K562 (cell line): ENCODE data around the gene ACYP2. TPM values are rescaled to one million over a fixed set of nuclear protein-coding genes. Genes with fewer than 3 reads are reported as not detected.

ENCODE experiments used
- ATAC-seq: fragments of 200-7000 bp; cut with Tn5 transposase; 3 replicates; pipeline ENCODE4 v1.9.1; 2020; ENCODE audit warnings: moderate library complexity
- BruUV-seq: library from RNA; stranded (reverse); fragments of 400-500 nt; replicated peaks from 2 replicates; lab custom pipeline; 2021; lab: Mats Ljungman, UMichigan
- CTCF ChIA-PET: fragments of 300-600 bp; formaldehyde crosslinking; extraction: SDS; loops from one replicate; lab custom pipeline; 2021; ENCODE audit warnings: low intra/inter-chr PET ratio; lab: Yijun Ruan, JAX
- POLR2A ChIA-PET: fragments of 300-600, 350-650 bp; sonication (Branson Sonifier 250); formaldehyde crosslinking; extraction: SDS; loops from one replicate; lab custom pipeline; 2021; ENCODE audit warnings: antibody characterized with exemption, inconsistent platforms; lab: Yijun Ruan, JAX
- DNase-seq, 4 experiments: peaks; one replicate each; pipeline versions ENCODE4 v3.0.0 to v3.0.0-alpha.2; 2011 to 2018; ENCODE audit warnings: low spot score in 3 of 4, mixed read lengths in 3 of 4; ENCODE audit errors: extremely low read depth in 1 of 4
- FAIRE-seq: peaks from 2 replicates; lab custom pipeline; 2011; peaks lifted over from hg19 to GRCh38; lab: Jason Lieb, UNC
- H2AFZ ChIP-seq: 2 replicates; pipeline ENCODE4 v1.6.0; 2011; ENCODE audit warnings: low read depth, low read length, control low read depth, inconsistent platforms
- H3K27ac ChIP-seq: fragments of 200-600 bp; 3 replicates; pipeline ENCODE4 v1.8.0; 2011; ENCODE audit warnings: low read depth, mild to moderate bottlenecking, control low read depth, inconsistent platforms, low read length, moderate library complexity, mixed read lengths; ENCODE audit errors: extremely low read depth
- H3K27me3 ChIP-seq, 2 experiments: fragments of 300-600 bp in 1 of 2; 2 replicates in 1 of 2; 3 replicates in 1 of 2; pipeline versions ENCODE4 v1.6.0 to v1.8.0; 2011; ENCODE audit warnings: inconsistent platforms in 2 of 2, low read length in 2 of 2, mild to moderate bottlenecking in 1 of 2, mixed read lengths in 1 of 2, moderate library complexity in 1 of 2; ENCODE audit not compliant: control insufficient read depth in 2 of 2, insufficient read depth in 2 of 2
- H3K36me3 ChIP-seq: fragments of 300-600 bp; 3 replicates; pipeline ENCODE4 v1.8.0; 2011; ENCODE audit warnings: mild to moderate bottlenecking, low read length, inconsistent platforms; ENCODE audit not compliant: control insufficient read depth, insufficient read depth
- H3K4me1 ChIP-seq, 2 experiments: fragments of 200-600 bp in 1 of 2; replicated peaks in 1 of 2; 2 replicates in 1 of 2; 3 replicates in 1 of 2; pipeline versions ENCODE4 v1.5.1 to v1.8.0; 2011; ENCODE audit warnings: inconsistent platforms in 2 of 2, low read length in 2 of 2, mild to moderate bottlenecking in 1 of 2, mixed read lengths in 1 of 2, moderate library complexity in 1 of 2; ENCODE audit not compliant: control insufficient read depth in 2 of 2, insufficient read depth in 2 of 2
- H3K4me2 ChIP-seq: 2 replicates; pipeline ENCODE4 v1.6.1; 2011; ENCODE audit warnings: low read length, control low read depth, inconsistent platforms, mixed read lengths; ENCODE audit not compliant: insufficient read depth
- H3K4me3 ChIP-seq: fragments of 200-600 bp; sonication (generic), shearing (Covaris generic); 2 replicates; pipeline ENCODE4 v1.5.1; 2016; ENCODE audit warnings: control low read depth, inconsistent platforms
- H3K79me2 ChIP-seq: fragments of 200-600 bp; 3 replicates; pipeline ENCODE4 v1.8.0; 2011; ENCODE audit warnings: low read length, inconsistent platforms; ENCODE audit not compliant: control insufficient read depth, insufficient read depth
- H3K9ac ChIP-seq, 2 experiments: 2 replicates each; pipeline versions ENCODE4 v1.6.0 to v1.6.1; 2011; ENCODE audit warnings: low read depth in 2 of 2, low read length in 2 of 2, control low read depth in 1 of 2, inconsistent platforms in 1 of 2, mild to moderate bottlenecking in 1 of 2, mixed read lengths in 1 of 2; ENCODE audit not compliant: insufficient read depth in 1 of 2
- H3K9me1 ChIP-seq: one replicate; pipeline ENCODE4 v1.6.0; 2011; ENCODE audit warnings: inconsistent platforms, mild to moderate bottlenecking, low read length, moderate library complexity; ENCODE audit not compliant: control insufficient read depth, insufficient read depth
- H3K9me3 ChIP-seq: replicated peaks from 2 replicates; pipeline ENCODE4 v1.5.1; 2011; ENCODE audit warnings: low read depth, low read length, inconsistent platforms; ENCODE audit not compliant: control insufficient read depth, insufficient read depth
- H4K20me1 ChIP-seq: replicated peaks from 2 replicates; pipeline ENCODE4 v1.6.1; 2011; ENCODE audit warnings: low read length, inconsistent platforms, mixed read lengths; ENCODE audit not compliant: control insufficient read depth, insufficient read depth
- DMBX1 ChIP-seq: fragments of 250-450 bp; sonication (Bioruptor Pico); IDR thresholded peaks from 2 replicates; pipeline ENCODE4 v1.8.0; 2022; ENCODE audit warnings: inconsistent platforms, mild to moderate bottlenecking, moderate library complexity, borderline replicate concordance
- EGR1 ChIP-seq: fragments of 450-650 bp; conservative IDR thresholded peaks from 2 replicates; pipeline ENCODE4 v1.6.1; 2017; ENCODE audit warnings: mild to moderate bottlenecking
- GATA2 ChIP-seq: sonication (generic); formaldehyde crosslinking; IDR thresholded peaks from 2 replicates; pipeline ENCODE4 v1.4.0; 2020; ENCODE audit warnings: mild to moderate bottlenecking, missing genetic modification reagents
- HDGF ChIP-seq: fragments of 450-650 bp; IDR thresholded peaks from 2 replicates; pipeline ENCODE4 v1.6.1; 2016
- HIVEP1 ChIP-seq: fragments of 250-450 bp; sonication (Bioruptor Pico); IDR thresholded peaks from 2 replicates; pipeline ENCODE4 v1.4.0; 2020; ENCODE audit warnings: mild to moderate bottlenecking
- KLF16 ChIP-seq: IDR thresholded peaks from 2 replicates; pipeline ENCODE4 v1.6.1; 2016; ENCODE audit warnings: antibody characterized with exemption
- MYNN ChIP-seq, 2 experiments: sonication (generic); formaldehyde crosslinking in 1 of 2; IDR thresholded peaks; 2 replicates each; pipeline versions ENCODE4 v1.5.0 to v1.6.1; 2016 to 2020; ENCODE audit warnings: antibody characterized with exemption in 1 of 2, missing genetic modification reagents in 1 of 2
- SP1 ChIP-seq: sonication (generic); formaldehyde crosslinking; IDR thresholded peaks from 2 replicates; pipeline ENCODE4 v1.8.1; 2022; ENCODE audit warnings: mild to moderate bottlenecking, missing genetic modification reagents
- STAT5A ChIP-seq: IDR thresholded peaks from 2 replicates; pipeline ENCODE4 v1.6.1; 2012; ENCODE audit warnings: low read length, inconsistent platforms, borderline replicate concordance
- TCF7L2 ChIP-seq: fragments of 150-350 bp; IDR thresholded peaks from 2 replicates; pipeline ENCODE4 v1.6.1; 2016; ENCODE audit warnings: low read depth, mild to moderate bottlenecking, low read length, moderate library complexity
- WGBS: fragments of 100-300 bp; shearing (Covaris generic); methylation state at CpG from one replicate; pipeline ENCODE4 v1.1.6; 2016; ENCODE audit warnings: low coverage, mixed read lengths; ENCODE audit not compliant: insufficient coverage; ENCODE audit errors: missing lambda C conversion rate; 5-methylcytosine and 5-hydroxymethylcytosine counted together
- in situ Hi-C: fragments of 300-500 bp; cut with MboI; formaldehyde crosslinking; loops from 4 replicates; pipeline ENCODE4 v1.15.0; 2018; ENCODE audit warnings: inconsistent platforms, mixed read lengths
- intact Hi-C: fragments of 100-400 bp; cut with micrococcal nuclease; formaldehyde crosslinking; loops from 2 replicates; pipeline ENCODE4 v1.14.2; 2022
- polyA plus RNA-seq, 8 experiments: library from polyadenylated mRNA; depleted of rRNA in 4 of 8; stranded (reverse) in 5 of 8; unstranded in 3 of 8; fragments of >200 nt; fragmentation: Nextera tagmentation in 2 of 8; fragmentation: Illumina TruSeq in 1 of 8; extraction: Ambion mirVana in 2 of 8; extraction: Trizol in 1 of 8; gene quantifications; 2 replicates each; pipeline versions ENCODE4 v1.2.1 to v1.2.3, GENCODE V29; 2011 to 2014; ENCODE audit warnings: inconsistent platforms in 1 of 8, missing spikeins in 1 of 8
- total RNA-seq, 7 experiments: library from RNA; depleted of rRNA in 6 of 7; stranded (reverse); fragments of >200 nt in 6 of 7; fragmentation: Illumina TruSeq in 2 of 7; extraction: Trizol in 2 of 7; gene quantifications; 2 replicates each; pipeline versions ENCODE4 v1.2.1 to v1.2.3, GENCODE V29; 2011 to 2021; ENCODE audit warnings: low replicate concordance in 1 of 7
- TF ChIP-seq, protein P1 (sequence below), 2 experiments: fragments of 450-650 bp in 1 of 2; sonication (generic) in 1 of 2; formaldehyde crosslinking in 1 of 2; IDR thresholded peaks; 2 replicates each; pipeline versions ENCODE4 v1.7.1 to v1.9.0; 2016 to 2022; ENCODE audit warnings: inconsistent platforms in 1 of 2, mild to moderate bottlenecking in 1 of 2, missing genetic modification reagents in 1 of 2
- TF ChIP-seq, protein P2 (sequence below): fragments of 250-450 bp; sonication (Bioruptor Pico); IDR thresholded peaks from 2 replicates; pipeline ENCODE4 v1.4.0; 2020; ENCODE audit warnings: mild to moderate bottlenecking

The ACYP2 gene
- total and polyA plus RNA-seq, 9 of the 15 experiments (the other 6 are each of a cell fraction or from before 2014, with no cell fraction given) = 1.0 to 4.1 (median 2.0) TPM

DNA sequence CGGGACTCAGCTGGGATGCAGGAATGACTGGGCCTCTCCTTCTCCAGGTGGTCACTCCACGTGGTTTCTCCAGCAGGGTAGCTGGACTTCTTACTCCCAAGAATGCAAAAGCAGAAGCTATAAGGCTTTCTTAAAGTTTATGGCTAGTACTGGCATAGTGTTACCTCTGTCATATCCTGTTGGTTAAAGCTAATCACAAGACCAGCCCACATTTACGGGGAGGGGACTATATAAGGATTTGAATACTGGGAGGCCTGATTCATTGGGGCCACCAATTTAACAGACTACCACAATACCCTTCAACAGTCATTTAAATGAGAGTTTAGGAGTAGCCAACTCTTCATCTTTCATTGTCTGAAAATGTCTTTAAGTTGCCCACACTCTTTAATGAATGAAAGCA is 235.0 kb downstream of the ACYP2 start:
- no TSS peak for BruUV-seq
- in situ Hi-C loops = no loop called here

More for the DNA sequence above, 235.0 kb downstream of the ACYP2 start:
- 5% methylated on average over 3 of the region's 3 CpGs for WGBS
- TF ChIP-seq GATA2 (CRISPR knock-in tag) = no peak
- no peak for TF ChIP-seq STAT5A
- no peak for TF ChIP-seq HIVEP1 (CRISPR knock-in tag)
- TF ChIP-seq EGR1 = no peak
- TF ChIP-seq, protein P1, sequence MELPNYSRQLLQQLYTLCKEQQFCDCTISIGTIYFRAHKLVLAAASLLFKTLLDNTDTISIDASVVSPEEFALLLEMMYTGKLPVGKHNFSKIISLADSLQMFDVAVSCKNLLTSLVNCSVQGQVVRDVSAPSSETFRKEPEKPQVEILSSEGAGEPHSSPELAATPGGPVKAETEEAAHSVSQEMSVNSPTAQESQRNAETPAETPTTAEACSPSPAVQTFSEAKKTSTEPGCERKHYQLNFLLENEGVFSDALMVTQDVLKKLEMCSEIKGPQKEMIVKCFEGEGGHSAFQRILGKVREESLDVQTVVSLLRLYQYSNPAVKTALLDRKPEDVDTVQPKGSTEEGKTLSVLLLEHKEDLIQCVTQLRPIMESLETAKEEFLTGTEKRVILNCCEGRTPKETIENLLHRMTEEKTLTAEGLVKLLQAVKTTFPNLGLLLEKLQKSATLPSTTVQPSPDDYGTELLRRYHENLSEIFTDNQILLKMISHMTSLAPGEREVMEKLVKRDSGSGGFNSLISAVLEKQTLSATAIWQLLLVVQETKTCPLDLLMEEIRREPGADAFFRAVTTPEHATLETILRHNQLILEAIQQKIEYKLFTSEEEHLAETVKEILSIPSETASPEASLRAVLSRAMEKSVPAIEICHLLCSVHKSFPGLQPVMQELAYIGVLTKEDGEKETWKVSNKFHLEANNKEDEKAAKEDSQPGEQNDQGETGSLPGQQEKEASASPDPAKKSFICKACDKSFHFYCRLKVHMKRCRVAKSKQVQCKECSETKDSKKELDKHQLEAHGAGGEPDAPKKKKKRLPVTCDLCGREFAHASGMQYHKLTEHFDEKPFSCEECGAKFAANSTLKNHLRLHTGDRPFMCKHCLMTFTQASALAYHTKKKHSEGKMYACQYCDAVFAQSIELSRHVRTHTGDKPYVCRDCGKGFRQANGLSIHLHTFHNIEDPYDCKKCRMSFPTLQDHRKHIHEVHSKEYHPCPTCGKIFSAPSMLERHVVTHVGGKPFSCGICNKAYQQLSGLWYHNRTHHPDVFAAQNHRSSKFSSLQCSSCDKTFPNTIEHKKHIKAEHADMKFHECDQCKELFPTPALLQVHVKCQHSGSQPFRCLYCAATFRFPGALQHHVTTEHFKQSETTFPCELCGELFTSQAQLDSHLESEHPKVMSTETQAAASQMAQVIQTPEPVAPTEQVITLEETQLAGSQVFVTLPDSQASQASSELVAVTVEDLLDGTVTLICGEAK (IDR thresholded peaks at IDR 0.05) = no peak
- TF ChIP-seq, protein P1 (CRISPR knock-in tag; IDR thresholded peaks at IDR 0.05) = no peak
- no peak for TF ChIP-seq HDGF
- TF ChIP-seq MYNN (IDR thresholded peaks at IDR 0.05) = no peak
- TF ChIP-seq MYNN (CRISPR knock-in tag; IDR thresholded peaks at IDR 0.05) = no peak
- no peak for TF ChIP-seq KLF16
- TF ChIP-seq, protein P2, sequence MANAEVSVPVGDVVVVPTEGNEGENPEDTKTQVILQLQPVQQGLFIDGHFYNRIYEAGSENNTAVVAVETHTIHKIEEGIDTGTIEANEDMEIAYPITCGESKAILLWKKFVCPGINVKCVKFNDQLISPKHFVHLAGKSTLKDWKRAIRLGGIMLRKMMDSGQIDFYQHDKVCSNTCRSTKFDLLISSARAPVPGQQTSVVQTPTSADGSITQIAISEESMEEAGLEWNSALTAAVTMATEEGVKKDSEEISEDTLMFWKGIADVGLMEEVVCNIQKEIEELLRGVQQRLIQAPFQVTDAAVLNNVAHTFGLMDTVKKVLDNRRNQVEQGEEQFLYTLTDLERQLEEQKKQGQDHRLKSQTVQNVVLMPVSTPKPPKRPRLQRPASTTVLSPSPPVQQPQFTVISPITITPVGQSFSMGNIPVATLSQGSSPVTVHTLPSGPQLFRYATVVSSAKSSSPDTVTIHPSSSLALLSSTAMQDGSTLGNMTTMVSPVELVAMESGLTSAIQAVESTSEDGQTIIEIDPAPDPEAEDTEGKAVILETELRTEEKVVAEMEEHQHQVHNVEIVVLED = no peak
- no peak for TF ChIP-seq TCF7L2
- TF ChIP-seq DMBX1 (CRISPR knock-in tag) = no peak
- TF ChIP-seq SP1 (CRISPR knock-in tag) = no peak
- no peak for ATAC-seq
- no peaks in the 10 kb centered on the region for H3K9me3 ChIP-seq
- H3K4me1 ChIP-seq = no peaks in the 10 kb centered on the region
- H3K79me2 ChIP-seq = no peaks in the 10 kb centered on the region
- POLR2A ChIA-PET = no interaction called here
- no peaks in the 10 kb centered on the region for H4K20me1 ChIP-seq
- H3K9me1 ChIP-seq = no peaks in the 10 kb centered on the region
- CTCF ChIA-PET = no interaction called here
- FAIRE-seq = no peak
- H3K36me3 ChIP-seq = no peaks in the 10 kb centered on the region
- H2AFZ ChIP-seq = no peak overlapping the region
- H3K27me3 ChIP-seq = no peaks in the 10 kb centered on the region; a peak in 1 of 5 replicates
- DNase-seq = no peak
- H3K4me3 ChIP-seq = no peak overlapping the region
- no peak overlapping the region for H3K9ac ChIP-seq
- no peak overlapping the region for H3K4me2 ChIP-seq
- intact Hi-C loops = no loop called here
- H3K27ac ChIP-seq = no peak overlapping the region
